Measurements from ENCODE around the gene MLH3. TPM values are rescaled to one million over a fixed set of nuclear protein-coding genes. Genes with fewer than 3 reads are reported as not detected.

The MLH3 gene
- total RNA-seq, 4 donors from 2014 or later = 27.4 to 41.9 (median 31.1) TPM

DNA sequence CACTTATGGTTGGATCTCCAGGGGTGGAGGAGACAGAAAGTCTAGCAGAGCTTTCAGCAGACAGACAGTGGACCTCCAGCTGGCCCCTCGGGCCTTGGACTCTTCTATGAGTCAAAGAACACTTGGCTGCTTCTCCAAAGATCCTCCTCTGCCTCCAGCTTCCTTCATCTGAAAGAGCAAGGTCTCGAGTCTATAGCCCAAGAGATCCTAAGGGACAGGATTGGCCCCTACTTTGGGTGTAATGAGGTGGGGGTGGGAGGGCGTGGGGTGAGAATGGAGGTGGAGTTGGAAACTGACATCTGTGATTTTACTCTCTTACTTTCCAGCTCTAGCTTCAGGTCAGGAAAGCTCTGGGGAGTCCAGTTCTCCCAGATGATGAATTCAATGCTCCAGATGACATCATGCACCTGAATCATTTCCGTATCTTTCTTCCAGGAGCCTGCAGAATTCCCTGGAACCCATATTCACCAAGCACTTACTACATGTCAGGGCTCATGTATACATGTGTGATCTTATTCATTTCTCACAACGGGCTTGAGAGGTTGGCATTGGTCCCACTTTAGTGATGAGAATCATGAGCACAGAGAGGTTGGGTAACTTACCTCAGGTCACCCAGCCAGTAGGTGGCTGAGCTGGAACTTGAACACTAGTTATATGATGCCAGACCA, 85.6 kb downstream of the MLH3 start:
- TF ChIP-seq, protein P1, sequence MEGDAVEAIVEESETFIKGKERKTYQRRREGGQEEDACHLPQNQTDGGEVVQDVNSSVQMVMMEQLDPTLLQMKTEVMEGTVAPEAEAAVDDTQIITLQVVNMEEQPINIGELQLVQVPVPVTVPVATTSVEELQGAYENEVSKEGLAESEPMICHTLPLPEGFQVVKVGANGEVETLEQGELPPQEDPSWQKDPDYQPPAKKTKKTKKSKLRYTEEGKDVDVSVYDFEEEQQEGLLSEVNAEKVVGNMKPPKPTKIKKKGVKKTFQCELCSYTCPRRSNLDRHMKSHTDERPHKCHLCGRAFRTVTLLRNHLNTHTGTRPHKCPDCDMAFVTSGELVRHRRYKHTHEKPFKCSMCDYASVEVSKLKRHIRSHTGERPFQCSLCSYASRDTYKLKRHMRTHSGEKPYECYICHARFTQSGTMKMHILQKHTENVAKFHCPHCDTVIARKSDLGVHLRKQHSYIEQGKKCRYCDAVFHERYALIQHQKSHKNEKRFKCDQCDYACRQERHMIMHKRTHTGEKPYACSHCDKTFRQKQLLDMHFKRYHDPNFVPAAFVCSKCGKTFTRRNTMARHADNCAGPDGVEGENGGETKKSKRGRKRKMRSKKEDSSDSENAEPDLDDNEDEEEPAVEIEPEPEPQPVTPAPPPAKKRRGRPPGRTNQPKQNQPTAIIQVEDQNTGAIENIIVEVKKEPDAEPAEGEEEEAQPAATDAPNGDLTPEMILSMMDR (IDR thresholded peaks at IDR 0.05; ENCODE audit: low read depth) = no peak

DNA sequence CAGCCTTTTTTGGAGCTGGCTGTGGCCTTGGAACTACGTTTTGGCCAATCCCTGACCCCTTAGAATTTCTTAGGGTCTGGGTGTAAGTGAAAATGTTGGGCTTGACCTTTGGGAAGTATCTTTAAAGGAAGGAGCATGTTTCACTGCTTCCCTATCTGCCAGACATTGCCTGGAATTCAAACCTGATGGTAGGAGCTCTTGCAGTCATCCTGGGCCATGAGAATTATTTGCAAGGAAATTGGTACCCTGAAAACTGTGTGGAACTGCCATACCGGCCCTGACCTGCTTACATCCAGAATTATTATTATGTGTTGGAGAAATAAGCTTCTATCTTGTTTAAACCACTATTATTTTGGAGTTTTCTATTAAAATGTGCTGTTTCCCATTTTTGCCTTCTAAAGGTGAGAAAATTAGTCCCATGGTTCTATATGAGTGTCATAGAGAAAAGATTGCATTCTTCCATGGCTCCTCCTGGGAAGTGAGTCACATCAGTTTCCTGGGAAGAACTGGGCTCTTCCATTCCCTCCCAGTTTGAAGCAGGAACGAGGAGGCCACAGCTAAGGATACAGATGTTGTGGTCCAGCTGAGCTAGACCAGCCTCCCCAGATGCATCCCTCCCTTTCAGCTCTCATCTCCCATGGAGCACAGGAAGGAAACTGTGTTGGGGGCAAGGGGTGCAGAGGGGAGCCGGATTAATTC, 86.3 kb downstream of the MLH3 start:
- TF ChIP-seq, protein P1 (IDR thresholded peaks at IDR 0.05; ENCODE audit: low read depth) = no peak

Small RNAs within 50 kb of the gene (small RNA-seq; reads per million reads assigned to genes)
- gene RNU6-689P = not detected

Other genes starting within 250 kb of the MLH3 start
- gene PROX2, start 175.3 kb downstream of the MLH3 start, total RNA-seq = not detected
- 100 to 1,000 TPM in 2 of 4 donors, 10 to 100 TPM in 2; 91.8 to 152 (median 109) TPM for gene DLST, start 169.6 kb downstream of the MLH3 start, total RNA-seq
- 10 to 100 TPM in 1 of 4 donors, 1 to 10 TPM in 3; 1.1 to 13.6 (median 3.7) TPM for gene RPS6KL1, start 128.2 kb downstream of the MLH3 start, total RNA-seq
- 1 to 10 TPM in 3 of 4 donors, under 1 TPM in 1; 0.68 to 3.5 (median 2.4) TPM for gene PGF, start 95.9 kb downstream of the MLH3 start, total RNA-seq
- gene EIF2B2, start 48.5 kb downstream of the MLH3 start, total RNA-seq = 10 to 100 TPM; 19.0 to 33.0 (median 26.3) TPM
- gene ACYP1, start 12.6 kb upstream of the MLH3 start, total RNA-seq = 10 to 100 TPM in 3 of 4 donors, 1 to 10 TPM in 1; 8.1 to 14.1 (median 11.5) TPM
- 1 to 10 TPM in 2 of 4 donors, under 1 TPM in 2; 0.51 to 4.2 (median 1.6) TPM for gene ZC2HC1C, start 18.2 kb upstream of the MLH3 start, total RNA-seq
- gene NEK9, start 75.6 kb upstream of the MLH3 start, total RNA-seq = 10 to 100 TPM; 47.1 to 66.1 (median 59.4) TPM
- gene TMED10, start 125.1 kb upstream of the MLH3 start, total RNA-seq = 100 to 1,000 TPM; 226 to 421 (median 365) TPM
- gene FOS, start 227.4 kb upstream of the MLH3 start, total RNA-seq = 100 to 1,000 TPM in 3 of 4 donors, 10 to 100 TPM in 1; 77.0 to 526 (median 215) TPM

Data from subcutaneous adipose tissue (tissue), 4 donors.